ENCODE results near the gene ZMYM2. TPM values are rescaled to one million over a fixed set of nuclear protein-coding genes. Genes with fewer than 3 reads are reported as not detected.

ZMYM2 gene
- total RNA-seq, 4 donors from 2014 or later = 40.6 to 92.8 (median 50.7) TPM

DNA sequence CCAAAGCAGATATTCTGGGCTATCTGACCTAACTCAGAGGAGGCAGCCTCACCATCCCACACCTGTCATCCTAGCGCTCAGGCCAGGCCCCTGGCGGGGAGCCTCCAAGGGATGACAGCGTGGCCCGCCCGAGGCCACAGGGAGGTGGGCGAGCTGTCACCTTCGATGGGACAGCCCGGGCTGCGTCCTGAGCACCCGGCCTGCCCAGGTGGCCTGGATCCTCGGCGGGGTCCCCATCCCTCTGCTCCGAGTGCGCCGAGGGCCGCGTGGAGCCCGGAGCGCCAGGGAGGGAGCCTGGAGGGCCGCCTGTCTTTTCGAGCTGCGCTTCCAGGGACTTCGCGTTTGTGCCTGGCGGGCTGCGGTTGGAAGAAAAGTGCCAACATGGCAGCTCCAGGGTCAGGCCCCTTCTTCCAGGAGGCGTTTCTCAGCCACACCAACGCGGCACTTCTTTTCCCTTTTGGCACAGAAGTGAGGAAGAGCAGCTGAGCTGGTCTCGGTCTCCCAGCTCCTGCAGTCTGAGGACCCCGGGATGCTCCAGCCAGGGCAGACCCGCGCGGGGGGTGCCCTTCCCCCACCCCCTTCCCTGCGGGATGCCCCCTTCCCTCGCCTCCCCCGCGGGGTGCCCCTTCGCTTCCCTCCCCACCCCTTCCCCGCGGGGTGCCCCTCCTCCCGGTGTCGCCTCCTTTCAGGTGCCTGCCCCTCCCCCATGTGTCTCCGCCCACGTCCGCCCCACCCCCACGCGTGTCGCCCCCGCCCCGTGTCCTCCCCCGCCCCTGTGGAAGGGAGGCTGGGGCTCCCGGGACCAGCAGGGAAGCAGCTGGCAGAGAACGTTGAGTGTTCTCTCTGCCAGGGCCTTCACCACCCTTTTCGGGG is 160.0 kb downstream of the ZMYM2 start:
- Histone ChIP-seq H3K4me3 (peak overlapping the region; percentile 81 to 94), H3K27ac (peak overlapping the region; percentile 91 to 96 (median 94)), H3K27me3 (no peaks in the 10 kb centered on the region), H3K9me3 (no peaks in the 10 kb centered on the region), H3K36me3 (no peaks in the 10 kb centered on the region), H3K4me1 (peaks cover 0 to 18% (median 3%) of the 10 kb centered on the region in 3 donors)
- TF ChIP-seq, protein P1, sequence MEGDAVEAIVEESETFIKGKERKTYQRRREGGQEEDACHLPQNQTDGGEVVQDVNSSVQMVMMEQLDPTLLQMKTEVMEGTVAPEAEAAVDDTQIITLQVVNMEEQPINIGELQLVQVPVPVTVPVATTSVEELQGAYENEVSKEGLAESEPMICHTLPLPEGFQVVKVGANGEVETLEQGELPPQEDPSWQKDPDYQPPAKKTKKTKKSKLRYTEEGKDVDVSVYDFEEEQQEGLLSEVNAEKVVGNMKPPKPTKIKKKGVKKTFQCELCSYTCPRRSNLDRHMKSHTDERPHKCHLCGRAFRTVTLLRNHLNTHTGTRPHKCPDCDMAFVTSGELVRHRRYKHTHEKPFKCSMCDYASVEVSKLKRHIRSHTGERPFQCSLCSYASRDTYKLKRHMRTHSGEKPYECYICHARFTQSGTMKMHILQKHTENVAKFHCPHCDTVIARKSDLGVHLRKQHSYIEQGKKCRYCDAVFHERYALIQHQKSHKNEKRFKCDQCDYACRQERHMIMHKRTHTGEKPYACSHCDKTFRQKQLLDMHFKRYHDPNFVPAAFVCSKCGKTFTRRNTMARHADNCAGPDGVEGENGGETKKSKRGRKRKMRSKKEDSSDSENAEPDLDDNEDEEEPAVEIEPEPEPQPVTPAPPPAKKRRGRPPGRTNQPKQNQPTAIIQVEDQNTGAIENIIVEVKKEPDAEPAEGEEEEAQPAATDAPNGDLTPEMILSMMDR (IDR thresholded peaks at IDR 0.05) = peak in 1 of 4 experiments; percentile 12
- TF ChIP-seq EP300 (IDR thresholded peaks at IDR 0.05) (no peak), POLR2A (IDR thresholded peaks at IDR 0.05) (no peak), POLR2AphosphoS5 (IDR thresholded peaks at IDR 0.05) (no peak)
- 2% methylated on average over 10 of the region's 55 CpGs; no CpG with 5 or more reads in 1 of the 2 donors for WGBS, 2 donors (ENCODE audit: low coverage in 1 of 2)
- ATAC-seq = peak; percentile 71

DNA sequence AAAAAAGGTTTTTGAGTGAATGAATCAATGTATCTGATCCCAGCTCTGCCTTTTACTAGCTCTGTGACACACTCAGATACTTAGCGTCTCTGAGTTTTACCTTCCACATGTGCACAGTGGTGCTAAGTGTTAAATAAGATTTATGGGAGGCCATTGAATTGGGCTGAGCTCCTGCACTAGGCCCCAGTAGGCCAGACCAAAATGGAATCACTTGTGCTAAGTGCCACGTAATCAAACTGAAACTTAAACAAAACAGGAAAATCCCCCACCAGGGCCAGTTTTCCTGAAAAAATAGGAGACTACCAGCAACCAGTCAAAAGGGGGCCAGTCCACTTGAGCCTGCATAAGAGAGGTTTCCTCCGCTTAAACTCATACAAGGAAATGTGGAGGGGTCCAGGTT is 161.4 kb downstream of the ZMYM2 start:
- H3K4me1 ChIP-seq = peaks cover 0 to 19% (median 3%) of the 10 kb centered on the region in 3 donors
- TF ChIP-seq POLR2A (IDR thresholded peaks at IDR 0.05) = no peak
- no peak for TF ChIP-seq EP300 (IDR thresholded peaks at IDR 0.05)
- TF ChIP-seq, protein P1 (IDR thresholded peaks at IDR 0.05) = no peak
- no peak for TF ChIP-seq POLR2AphosphoS5 (IDR thresholded peaks at IDR 0.05)
- H3K36me3 ChIP-seq = no peaks in the 10 kb centered on the region
- no peaks in the 10 kb centered on the region for H3K9me3 ChIP-seq
- no peak for ATAC-seq
- 85 to 90% methylated on average over 2 to 3 of the region's 3 CpGs for WGBS, 2 donors (ENCODE audit: low coverage in 1 of 2)
- peak overlapping the region; percentile 91 to 96 (median 94) for H3K27ac ChIP-seq
- peak overlapping the region; percentile 17 to 28 for H3K4me3 ChIP-seq
- no peaks in the 10 kb centered on the region for H3K27me3 ChIP-seq

DNA sequence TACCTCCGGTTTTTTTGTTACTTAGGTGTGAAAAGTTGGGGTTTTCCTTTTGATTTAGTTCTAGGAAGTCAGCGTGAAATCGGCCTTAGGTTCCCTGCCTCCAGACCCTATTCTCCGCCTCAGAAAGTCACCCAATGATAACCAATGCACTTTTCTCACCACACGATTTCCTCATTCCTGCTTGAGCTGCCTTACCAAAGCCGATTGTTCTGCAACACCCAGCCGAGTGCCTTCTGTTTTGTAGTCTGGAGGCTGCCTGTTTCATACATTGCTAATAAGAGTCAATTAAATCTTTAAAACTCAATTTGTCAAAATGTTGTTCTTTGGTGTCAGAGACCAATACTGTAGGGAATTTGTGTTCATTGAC is 162.6 kb downstream of the ZMYM2 start:
- WGBS, 2 donors (ENCODE audit: low coverage in 1 of 2) = 34 to 57% methylated on average over 6 of the region's 7 CpGs
- peak overlapping the region; percentile 17 to 28 for H3K4me3 ChIP-seq
- no peak for ATAC-seq
- TF ChIP-seq, protein P1 (IDR thresholded peaks at IDR 0.05) = no peak
- no peaks in the 10 kb centered on the region for H3K9me3 ChIP-seq
- no peaks in the 10 kb centered on the region for H3K36me3 ChIP-seq
- H3K27ac ChIP-seq = peak overlapping the region in 1 of 4 donors; percentile 96
- peaks cover 0 to 30% (median 3%) of the 10 kb centered on the region in 3 donors for H3K4me1 ChIP-seq
- H3K27me3 ChIP-seq = no peaks in the 10 kb centered on the region

DNA sequence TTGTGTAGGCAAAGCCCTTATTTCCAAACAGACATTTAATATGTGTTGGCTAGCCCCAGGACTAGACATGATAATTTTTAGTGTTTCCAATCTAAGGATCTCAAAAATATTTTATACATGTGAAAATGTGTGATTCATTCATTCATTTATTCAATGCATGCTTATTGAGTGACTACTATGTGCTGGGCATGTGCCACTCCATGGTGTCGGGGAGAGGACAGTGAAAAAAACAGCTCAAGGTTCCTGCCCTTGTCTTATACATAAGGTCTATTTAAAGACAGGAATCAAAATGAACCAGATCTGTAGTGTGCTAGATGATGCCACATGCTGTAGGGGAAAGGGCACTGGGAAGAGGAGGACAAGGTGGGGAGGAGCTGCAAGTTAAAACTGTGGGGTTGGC is 165.8 kb downstream of the ZMYM2 start:
- WGBS, 2 donors (ENCODE audit: low coverage in 1 of 2) = 73 to 75% methylated on average over 1 of the region's 1 CpG
- ATAC-seq = no peak

More for the DNA sequence above, 165.8 kb downstream of the ZMYM2 start:
- Histone ChIP-seq H3K27ac (no peak overlapping the region), H3K9me3 (no peaks in the 10 kb centered on the region), H3K4me3 (no peak overlapping the region), H3K36me3 (no peaks in the 10 kb centered on the region), H3K4me1 (peaks cover 0 to 50% (median 7%) of the 10 kb centered on the region in 3 donors), H3K27me3 (peaks cover 12% of the 10 kb centered on the region)
- TF ChIP-seq EP300 (IDR thresholded peaks at IDR 0.05) (no peak), POLR2AphosphoS5 (IDR thresholded peaks at IDR 0.05) (no peak), POLR2A (IDR thresholded peaks at IDR 0.05) (no peak)
- TF ChIP-seq, protein P1 (IDR thresholded peaks at IDR 0.05) = no peak

All from gastroesophageal sphincter (tissue), 4 donors.